SK-N-SH treated with all-trans-retinoic acid at 6 μM for 48 hours (cell line): ENCODE results near the gene POLR3A.

Experiments
- ATAC-seq: fragments of 200-7000 bp; cut with Tn5 transposase; 3 replicates; pipeline ENCODE4 v1.9.1; 2020; ENCODE audit warnings: mild to moderate bottlenecking, moderate library complexity
- ARNTL ChIP-seq: fragments of 450-650 bp; formaldehyde crosslinking; IDR thresholded peaks from 2 replicates; pipeline ENCODE4 v1.5.0; 2020; ENCODE audit warnings: low read depth, mild to moderate bottlenecking, moderate library complexity, borderline replicate concordance
- BACH2 ChIP-seq: fragments of 250-450 bp; sonication (Bioruptor Pico); IDR thresholded peaks from 2 replicates; pipeline ENCODE4 v1.9.0; 2021; ENCODE audit warnings: mild to moderate bottlenecking, borderline replicate concordance
- CREB5 ChIP-seq: fragments of 250-450 bp; sonication (Bioruptor Pico); IDR thresholded peaks from 2 replicates; pipeline ENCODE4 v1.5.1; 2020; ENCODE audit warnings: low read depth, mild to moderate bottlenecking, moderate library complexity
- CSDC2 ChIP-seq: fragments of 250-450 bp; sonication (Bioruptor Pico); IDR thresholded peaks from 2 replicates; pipeline ENCODE4 v1.5.0; 2020; ENCODE audit warnings: mild to moderate bottlenecking, moderate library complexity
- CSRNP3 ChIP-seq: fragments of 250-450 bp; sonication (Bioruptor Pico); IDR thresholded peaks from 2 replicates; pipeline ENCODE4 v1.5.1; 2021; ENCODE audit warnings: mild to moderate bottlenecking, moderate library complexity
- ESRRG ChIP-seq: fragments of 250-450 bp; sonication (Bioruptor Pico); IDR thresholded peaks from 2 replicates; pipeline ENCODE4 v1.6.1; 2021; ENCODE audit warnings: mild to moderate bottlenecking
- GLIS3 ChIP-seq: fragments of 250-450 bp; sonication (Bioruptor Pico); IDR thresholded peaks from 2 replicates; pipeline ENCODE4 v1.5.0; 2020; ENCODE audit warnings: mild to moderate bottlenecking, moderate library complexity
- ISL1 ChIP-seq: fragments of 250-450 bp; sonication (Bioruptor Pico); IDR thresholded peaks from 2 replicates; pipeline ENCODE4 v2.1.2; 2022; ENCODE audit warnings: mild to moderate bottlenecking, moderate library complexity
- OSR1 ChIP-seq: fragments of 250-450 bp; sonication (Bioruptor Pico); IDR thresholded peaks from 2 replicates; pipeline ENCODE4 v1.8.0; 2022; ENCODE audit warnings: moderate library complexity, mild to moderate bottlenecking, inconsistent platforms
- PATZ1 ChIP-seq: fragments of 250-450 bp; sonication (Bioruptor Pico); IDR thresholded peaks from 2 replicates; pipeline ENCODE4 v1.8.0; 2020; ENCODE audit warnings: mild to moderate bottlenecking, moderate library complexity, borderline replicate concordance
- RARB ChIP-seq: fragments of 250-450 bp; sonication (Bioruptor Pico); IDR thresholded peaks from 2 replicates; pipeline ENCODE4 v1.8.0; 2021; ENCODE audit warnings: mild to moderate bottlenecking, moderate library complexity
- SNAI2 ChIP-seq: fragments of 250-450 bp; sonication (Bioruptor Pico); IDR thresholded peaks from 2 replicates; pipeline ENCODE4 v1.5.0; 2020; ENCODE audit warnings: mild to moderate bottlenecking, moderate library complexity
- TCF4 ChIP-seq: fragments of 250-450 bp; sonication (Bioruptor Pico); IDR thresholded peaks from 2 replicates; pipeline ENCODE4 v1.8.0; 2021; ENCODE audit warnings: mild to moderate bottlenecking, moderate library complexity, borderline replicate concordance
- TOX ChIP-seq: fragments of 250-450 bp; sonication (Bioruptor Pico); IDR thresholded peaks from 2 replicates; pipeline ENCODE4 v1.8.0; 2021; ENCODE audit warnings: mild to moderate bottlenecking, moderate library complexity, borderline replicate concordance
- ZFP3 ChIP-seq: fragments of 250-450 bp; sonication (Bioruptor Pico); IDR thresholded peaks from 2 replicates; pipeline ENCODE4 v1.5.0; 2020; ENCODE audit warnings: mild to moderate bottlenecking, moderate library complexity
- ZFP30 ChIP-seq: fragments of 450-650 bp; formaldehyde crosslinking; IDR thresholded peaks from 2 replicates; pipeline ENCODE4 v1.5.0; 2022; ENCODE audit warnings: mild to moderate bottlenecking, moderate library complexity
- ZNF565 ChIP-seq: fragments of 450-650 bp; formaldehyde crosslinking; conservative IDR thresholded peaks from 2 replicates; pipeline ENCODE4 v1.5.0; 2020; ENCODE audit warnings: low read depth, mild to moderate bottlenecking, moderate library complexity
- ZNF70 ChIP-seq: fragments of 450-650 bp; formaldehyde crosslinking; IDR thresholded peaks from 2 replicates; pipeline ENCODE4 v1.5.0; 2020; ENCODE audit warnings: mild to moderate bottlenecking, moderate library complexity
- ZNF8 ChIP-seq: fragments of 450-650 bp; formaldehyde crosslinking; IDR thresholded peaks from 2 replicates; pipeline ENCODE4 v1.5.0; 2020; ENCODE audit warnings: mild to moderate bottlenecking, moderate library complexity
- TF ChIP-seq, protein P1 (sequence below): fragments of 250-450 bp; sonication (Bioruptor Pico); IDR thresholded peaks from 2 replicates; pipeline ENCODE4 v1.8.0; 2021; ENCODE audit warnings: low read depth, mild to moderate bottlenecking, moderate library complexity, borderline replicate concordance
- TF ChIP-seq, protein P2 (sequence below): fragments of 250-450 bp; sonication (Bioruptor Pico); IDR thresholded peaks from 2 replicates; pipeline ENCODE4 v1.5.0; 2020; ENCODE audit warnings: mild to moderate bottlenecking, moderate library complexity

POLR3A gene

GRCh38 chr10:78021201-78021600 lies 8.1 kb downstream of the POLR3A start (continued):
- TF ChIP-seq, protein P1, sequence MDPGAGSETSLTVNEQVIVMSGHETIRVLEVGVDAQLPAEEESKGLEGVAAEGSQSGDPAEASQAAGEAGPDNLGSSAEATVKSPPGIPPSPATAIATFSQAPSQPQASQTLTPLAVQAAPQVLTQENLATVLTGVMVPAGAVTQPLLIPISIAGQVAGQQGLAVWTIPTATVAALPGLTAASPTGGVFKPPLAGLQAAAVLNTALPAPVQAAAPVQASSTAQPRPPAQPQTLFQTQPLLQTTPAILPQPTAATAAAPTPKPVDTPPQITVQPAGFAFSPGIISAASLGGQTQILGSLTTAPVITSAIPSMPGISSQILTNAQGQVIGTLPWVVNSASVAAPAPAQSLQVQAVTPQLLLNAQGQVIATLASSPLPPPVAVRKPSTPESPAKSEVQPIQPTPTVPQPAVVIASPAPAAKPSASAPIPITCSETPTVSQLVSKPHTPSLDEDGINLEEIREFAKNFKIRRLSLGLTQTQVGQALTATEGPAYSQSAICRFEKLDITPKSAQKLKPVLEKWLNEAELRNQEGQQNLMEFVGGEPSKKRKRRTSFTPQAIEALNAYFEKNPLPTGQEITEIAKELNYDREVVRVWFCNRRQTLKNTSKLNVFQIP (CRISPR knock-in tag) = no peak
- TF ChIP-seq TCF4 (CRISPR knock-in tag) = no peak
- TF ChIP-seq BACH2 = no peak
- no peak for TF ChIP-seq ISL1 (CRISPR knock-in tag)
- TF ChIP-seq ZFP30 (CRISPR knock-in tag) = no peak
- no peak for TF ChIP-seq CSRNP3 (CRISPR knock-in tag)

GRCh38 chr10:78019264-78019663 lies 10.1 kb downstream of the POLR3A start:
- ATAC-seq = no peak
- TF ChIP-seq ESRRG = no peak
- TF ChIP-seq TOX (CRISPR knock-in tag) = no peak
- no peak for TF ChIP-seq SNAI2 (CRISPR knock-in tag)
- TF ChIP-seq GLIS3 (CRISPR knock-in tag) = no peak
- no peak for TF ChIP-seq ZFP3 (CRISPR knock-in tag)
- TF ChIP-seq OSR1 (CRISPR knock-in tag) = no peak
- TF ChIP-seq CSDC2 = no peak
- no peak for TF ChIP-seq ZNF8 (CRISPR knock-in tag)
- TF ChIP-seq ZNF565 (CRISPR knock-in tag) = no peak
- TF ChIP-seq BACH2 = no peak
- no peak for TF ChIP-seq CSRNP3 (CRISPR knock-in tag)
- TF ChIP-seq ZNF70 (CRISPR knock-in tag) = no peak
- no peak for TF ChIP-seq ARNTL
- TF ChIP-seq, protein P2, sequence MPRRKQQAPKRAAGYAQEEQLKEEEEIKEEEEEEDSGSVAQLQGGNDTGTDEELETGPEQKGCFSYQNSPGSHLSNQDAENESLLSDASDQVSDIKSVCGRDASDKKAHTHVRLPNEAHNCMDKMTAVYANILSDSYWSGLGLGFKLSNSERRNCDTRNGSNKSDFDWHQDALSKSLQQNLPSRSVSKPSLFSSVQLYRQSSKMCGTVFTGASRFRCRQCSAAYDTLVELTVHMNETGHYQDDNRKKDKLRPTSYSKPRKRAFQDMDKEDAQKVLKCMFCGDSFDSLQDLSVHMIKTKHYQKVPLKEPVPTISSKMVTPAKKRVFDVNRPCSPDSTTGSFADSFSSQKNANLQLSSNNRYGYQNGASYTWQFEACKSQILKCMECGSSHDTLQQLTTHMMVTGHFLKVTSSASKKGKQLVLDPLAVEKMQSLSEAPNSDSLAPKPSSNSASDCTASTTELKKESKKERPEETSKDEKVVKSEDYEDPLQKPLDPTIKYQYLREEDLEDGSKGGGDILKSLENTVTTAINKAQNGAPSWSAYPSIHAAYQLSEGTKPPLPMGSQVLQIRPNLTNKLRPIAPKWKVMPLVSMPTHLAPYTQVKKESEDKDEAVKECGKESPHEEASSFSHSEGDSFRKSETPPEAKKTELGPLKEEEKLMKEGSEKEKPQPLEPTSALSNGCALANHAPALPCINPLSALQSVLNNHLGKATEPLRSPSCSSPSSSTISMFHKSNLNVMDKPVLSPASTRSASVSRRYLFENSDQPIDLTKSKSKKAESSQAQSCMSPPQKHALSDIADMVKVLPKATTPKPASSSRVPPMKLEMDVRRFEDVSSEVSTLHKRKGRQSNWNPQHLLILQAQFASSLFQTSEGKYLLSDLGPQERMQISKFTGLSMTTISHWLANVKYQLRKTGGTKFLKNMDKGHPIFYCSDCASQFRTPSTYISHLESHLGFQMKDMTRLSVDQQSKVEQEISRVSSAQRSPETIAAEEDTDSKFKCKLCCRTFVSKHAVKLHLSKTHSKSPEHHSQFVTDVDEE (CRISPR knock-in tag) = no peak
- no peak for TF ChIP-seq CREB5 (CRISPR knock-in tag)
- no peak for TF ChIP-seq ISL1 (CRISPR knock-in tag)
- TF ChIP-seq RARB (CRISPR knock-in tag) = no peak
- TF ChIP-seq PATZ1 (CRISPR knock-in tag) = no peak
- TF ChIP-seq, protein P1 (CRISPR knock-in tag) = no peak
